ENCODE measurements around the gene ZNF491.
"Not testable (repeated sequence)": the region's sequence is repeated elsewhere in the genome, so short reads cannot be mapped to it uniquely, and the experiment has no call there.

- TF ChIP-seq POLR2A, CTCF, POLR2AphosphoS5 (IDR thresholded peaks at IDR 0.05): not testable (repeated sequence)
Measured at GRCh38 chr19:11850289-11850688, 52.0 kb downstream of the ZNF491 start.
